OCI-LY7 (cell line): ENCODE results near the gene KIAA1671. TPM values are rescaled to one million over a fixed set of nuclear protein-coding genes. Genes with fewer than 3 reads are reported as not detected.

Source experiments
- BruUV-seq: library from RNA; stranded (reverse); fragments of 400-500 nt; replicated peaks from 2 replicates; lab custom pipeline; 2021; lab: Mats Ljungman, UMichigan
- CTCF ChIA-PET: fragments of 300-600 bp; sonication (Branson Sonifier 250); formaldehyde crosslinking; loops from one replicate; lab custom pipeline; 2022; ENCODE audit warnings: antibody characterized with exemption; ENCODE audit not compliant: unreplicated experiment; lab: Charles Lee
- POLR2A ChIA-PET: fragments of 300-600 bp; sonication (Branson Sonifier 250); formaldehyde crosslinking; loops from one replicate; lab custom pipeline; 2022; ENCODE audit warnings: antibody characterized with exemption; lab: Charles Lee
- DNase-seq: peaks from one replicate; pipeline ENCODE4 v3.0.0-alpha.2; 2015; ENCODE audit warnings: low spot score
- H2AFZ ChIP-seq: fragments of 200-600 bp; sonication (generic), shearing (Covaris generic); 2 replicates; pipeline ENCODE4 v1.6.1; 2014; ENCODE audit warnings: mild to moderate bottlenecking, antibody characterized with exemption, low read length, moderate library complexity
- H3K27ac ChIP-seq: fragments of 200-600 bp; sonication (generic); 2 replicates; pipeline ENCODE4 v1.5.1; 2014; ENCODE audit warnings: mixed run types, low read depth, mild to moderate bottlenecking, moderate library complexity, low read length, inconsistent platforms; ENCODE audit not compliant: poor library complexity, severe bottlenecking
- H3K36me3 ChIP-seq: fragments of 200-600 bp; sonication (generic); 2 replicates; pipeline ENCODE4 v1.6.1; 2014; ENCODE audit warnings: mild to moderate bottlenecking, antibody characterized with exemption, low read length, moderate library complexity, mixed read lengths; ENCODE audit not compliant: insufficient read depth
- H3K4me1 ChIP-seq: fragments of 200-600 bp; sonication (generic); 2 replicates; pipeline ENCODE4 v1.5.1; 2014; ENCODE audit warnings: mild to moderate bottlenecking, low read length; ENCODE audit not compliant: insufficient read depth, poor library complexity, severe bottlenecking
- H3K4me2 ChIP-seq: fragments of 200-600 bp; sonication (generic); 2 replicates; pipeline ENCODE4 v1.6.1; 2014; ENCODE audit warnings: mild to moderate bottlenecking, low read length
- H3K4me3 ChIP-seq: fragments of 200-600 bp; sonication (generic); 2 replicates; pipeline ENCODE4 v1.5.1; 2014; ENCODE audit warnings: mild to moderate bottlenecking, low read depth, low read length; ENCODE audit not compliant: poor library complexity, severe bottlenecking
- H3K79me2 ChIP-seq: fragments of 200-600 bp; sonication (generic); 2 replicates; pipeline ENCODE4 v1.6.1; 2016; ENCODE audit warnings: low read depth, mild to moderate bottlenecking, low read length, moderate library complexity, mixed read lengths; ENCODE audit not compliant: insufficient read depth
- H3K9me2 ChIP-seq: fragments of 200-600 bp; sonication (generic); 2 replicates; pipeline ENCODE4 v1.6.1; 2016; ENCODE audit warnings: mild to moderate bottlenecking, low read length, mixed read lengths; ENCODE audit not compliant: insufficient read depth
- H3K9me3 ChIP-seq: fragments of 200-600 bp; sonication (generic); 2 replicates; pipeline ENCODE4 v1.6.1; 2014; ENCODE audit warnings: mild to moderate bottlenecking, mixed run types, low read length, mixed read lengths
- H4K20me1 ChIP-seq: fragments of 200-600 bp; sonication (generic); 2 replicates; pipeline ENCODE4 v1.6.1; 2014; ENCODE audit warnings: mild to moderate bottlenecking, antibody characterized with exemption, low read length, moderate library complexity, mixed read lengths; ENCODE audit not compliant: insufficient read depth
- EZH2phosphoT487 ChIP-seq: fragments of 200-600 bp; sonication (generic); IDR thresholded peaks from 2 replicates; pipeline ENCODE4 v1.6.1; 2018; ENCODE audit warnings: low read depth, borderline replicate concordance, mild to moderate bottlenecking, mixed run types, antibody characterized with exemption, low read length, moderate library complexity, mixed read lengths
- intact Hi-C: fragments of 100-400 bp; cut with micrococcal nuclease; formaldehyde crosslinking; loops from one replicate; pipeline ENCODE4 v1.10.0; 2022; ENCODE audit not compliant: unreplicated experiment
- total RNA-seq, 2 experiments: library from RNA; depleted of rRNA in 1 of 2; stranded (reverse); fragments of >200 nt in 1 of 2; shearing (Covaris generic) in 1 of 2; gene quantifications; 2 replicates each; pipeline ENCODE4 v1.2.3, GENCODE V29; 2014 to 2022
- TF ChIP-seq, protein P1 (sequence below): fragments of 200-600 bp; sonication (generic); conservative IDR thresholded peaks from 2 replicates; pipeline ENCODE4 v1.5.1; 2014; ENCODE audit warnings: mild to moderate bottlenecking, antibody characterized with exemption, low read length, moderate library complexity, mixed read lengths

The KIAA1671 gene
- total RNA-seq, 2 experiments from 2014 or later, result not detected

DNA sequence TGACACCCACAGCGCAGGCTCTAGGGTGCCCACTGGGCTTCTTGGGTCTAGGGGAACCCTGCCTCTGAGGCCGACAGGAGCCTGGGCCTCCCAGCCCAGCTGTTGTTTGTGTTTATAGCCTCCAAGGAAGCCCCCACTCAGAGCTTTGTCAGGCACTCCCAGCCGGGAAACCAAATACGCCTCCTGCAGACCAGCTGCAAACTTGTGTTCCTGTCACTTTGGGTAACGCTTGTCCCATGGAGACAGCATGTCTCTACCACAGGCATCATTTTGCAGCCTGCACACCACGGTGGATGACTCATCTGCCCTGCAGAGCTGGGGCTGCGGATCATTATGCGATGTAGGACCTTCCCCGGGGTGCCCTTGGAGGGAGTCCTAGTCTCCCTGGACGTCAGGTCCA, 206.5 kb downstream of the KIAA1671 start:
- Histone ChIP-seq H3K27ac (no peak overlapping the region), H3K4me1 (no peaks in the 10 kb centered on the region), H3K36me3 (no peaks in the 10 kb centered on the region), H2AFZ (no peak overlapping the region), H3K4me2 (no peak overlapping the region), H4K20me1 (no peaks in the 10 kb centered on the region), H3K9me2 (no peaks in the 10 kb centered on the region), H3K79me2 (no peaks in the 10 kb centered on the region), H3K4me3 (no peak overlapping the region), H3K9me3 (no peaks in the 10 kb centered on the region)
- BruUV-seq, result no TSS peak
- ChIA-PET CTCF (no interaction called here), POLR2A (interaction anchor here (0.6 kb wide), 1 partner anchor 585 kb away, joined by 3 read pairs; no protein-coding TSS in a partner anchor)
- TF ChIP-seq, protein P1, sequence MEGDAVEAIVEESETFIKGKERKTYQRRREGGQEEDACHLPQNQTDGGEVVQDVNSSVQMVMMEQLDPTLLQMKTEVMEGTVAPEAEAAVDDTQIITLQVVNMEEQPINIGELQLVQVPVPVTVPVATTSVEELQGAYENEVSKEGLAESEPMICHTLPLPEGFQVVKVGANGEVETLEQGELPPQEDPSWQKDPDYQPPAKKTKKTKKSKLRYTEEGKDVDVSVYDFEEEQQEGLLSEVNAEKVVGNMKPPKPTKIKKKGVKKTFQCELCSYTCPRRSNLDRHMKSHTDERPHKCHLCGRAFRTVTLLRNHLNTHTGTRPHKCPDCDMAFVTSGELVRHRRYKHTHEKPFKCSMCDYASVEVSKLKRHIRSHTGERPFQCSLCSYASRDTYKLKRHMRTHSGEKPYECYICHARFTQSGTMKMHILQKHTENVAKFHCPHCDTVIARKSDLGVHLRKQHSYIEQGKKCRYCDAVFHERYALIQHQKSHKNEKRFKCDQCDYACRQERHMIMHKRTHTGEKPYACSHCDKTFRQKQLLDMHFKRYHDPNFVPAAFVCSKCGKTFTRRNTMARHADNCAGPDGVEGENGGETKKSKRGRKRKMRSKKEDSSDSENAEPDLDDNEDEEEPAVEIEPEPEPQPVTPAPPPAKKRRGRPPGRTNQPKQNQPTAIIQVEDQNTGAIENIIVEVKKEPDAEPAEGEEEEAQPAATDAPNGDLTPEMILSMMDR, result no peak
- no peak for TF ChIP-seq EZH2phosphoT487
- intact Hi-C loops, result no loop called here
- no peak for DNase-seq

- CTCF ChIA-PET, result no interaction called here
Measured at GRCh38 chr22:25160120-25160996, 207.8 kb downstream of the KIAA1671 start.

More at GRCh38 chr22:25160120-25160996, 207.8 kb downstream of the KIAA1671 start:
- no peaks in the 10 kb centered on the region for H3K4me1 ChIP-seq
- intact Hi-C loops, result no loop called here
- no peak overlapping the region for H3K4me2 ChIP-seq
- no peaks in the 10 kb centered on the region for H3K9me2 ChIP-seq
- no peak overlapping the region for H3K27ac ChIP-seq
- no peaks in the 10 kb centered on the region for H3K36me3 ChIP-seq
- no peaks in the 10 kb centered on the region for H3K9me3 ChIP-seq
- POLR2A ChIA-PET, result no interaction called here
- H4K20me1 ChIP-seq, result no peaks in the 10 kb centered on the region
- DNase-seq, result no peak
- TF ChIP-seq, protein P1, result no peak
- H3K4me3 ChIP-seq, result no peak overlapping the region
- H3K79me2 ChIP-seq, result no peaks in the 10 kb centered on the region
- H2AFZ ChIP-seq, result no peak overlapping the region
- BruUV-seq, result no TSS peak
